ENCODE results near the gene SH2D3C. TPM values are rescaled to one million over a fixed set of nuclear protein-coding genes. Genes with fewer than 3 reads are reported as not detected.

Gene SH2D3C
- total and polyA plus RNA-seq, 9 of the 15 experiments (the other 6 are each of a cell fraction or from before 2014, with no cell fraction given) = 0.03 to 1.2 (median 0.22) TPM; not detected in 1

- Histone ChIP-seq H3K9me3 (replicated peaks; ENCODE audit: control insufficient read depth, insufficient read depth, low read depth, low read length) (no peaks in the 10 kb centered on the region), H3K79me2 (ENCODE audit: control insufficient read depth, insufficient read depth, low read length) (peaks cover 4% of the 10 kb centered on the region; the same call in 2 of the 3 replicates), H3K9ac (ENCODE audit: insufficient read depth in 1 of 2, low read depth in 2 of 2, low read length in 2 of 2) (peak overlapping the region in 1 of 2 experiments; percentile 31; a peak in 1 of 4 replicates), H3K27ac (ENCODE audit: extremely low read depth, low read depth, low read length) (no peak overlapping the region), H3K36me3 (ENCODE audit: control insufficient read depth, insufficient read depth, low read length) (no peaks in the 10 kb centered on the region), H3K9me1 (ENCODE audit: control insufficient read depth, insufficient read depth, low read length) (no peaks in the 10 kb centered on the region), H3K27me3 (ENCODE audit: control insufficient read depth in 2 of 2, insufficient read depth in 2 of 2, low read length in 2 of 2) (no peaks in the 10 kb centered on the region), H2AFZ (ENCODE audit: low read depth, low read length) (no peak overlapping the region), H3K4me1 (replicated peaks in 1 of 2; ENCODE audit: control insufficient read depth in 2 of 2, insufficient read depth in 2 of 2, low read length in 2 of 2) (peaks cover 7 to 39% of the 10 kb centered on the region in 2 experiments; a peak in 4 of 5 replicates), H4K20me1 (replicated peaks; ENCODE audit: control insufficient read depth, insufficient read depth, low read length) (no peaks in the 10 kb centered on the region; the same call in 1 of the 2 replicates), H3K4me2 (ENCODE audit: insufficient read depth, low read length) (no peak overlapping the region), H3K4me3 (no peak overlapping the region)
- TF ChIP-seq BACH1 (tag; IDR thresholded peaks at IDR 0.05) = no peak
- 0 out of 2 replicates have a peak, but pooled peaks have one; percentile 23 for TF ChIP-seq RBFOX2 (IDR thresholded peaks at IDR 0.05; ENCODE audit: low read depth, low read length)
- no peak for ATAC-seq
- BruUV-seq (replicated peaks) = no TSS peak
- DNase-seq (ENCODE audit: extremely low read depth in 1 of 4, low spot score in 3 of 4) = no peak
- ChIA-PET CTCF (ENCODE audit: low intra/inter-chr PET ratio) (no interaction called here), POLR2A (interaction anchor here (0.5 to 0.9 kb wide), 3 partner anchors 50 to 1712 kb away, joined by 3 to 4 read pairs (median 3); no protein-coding TSS in a partner anchor)
- in situ Hi-C loops (cut with MboI) (loop anchor here (10.0 kb wide), 1 partner anchor 137 kb away; no protein-coding TSS in a partner anchor), intact Hi-C loops (cut with micrococcal nuclease) (loop anchor here (10.0 kb wide), 1 partner anchor 303 kb away; no protein-coding TSS in a partner anchor)
- no peak for FAIRE-seq
- WGBS (ENCODE audit: insufficient coverage, low coverage, missing lambda C conversion rate) = 76% methylated on average over 12 of the region's 16 CpGs
These were observed 46.5 kb downstream of the SH2D3C start for GRCh38 chr9:127731938-127732337.

DNA sequence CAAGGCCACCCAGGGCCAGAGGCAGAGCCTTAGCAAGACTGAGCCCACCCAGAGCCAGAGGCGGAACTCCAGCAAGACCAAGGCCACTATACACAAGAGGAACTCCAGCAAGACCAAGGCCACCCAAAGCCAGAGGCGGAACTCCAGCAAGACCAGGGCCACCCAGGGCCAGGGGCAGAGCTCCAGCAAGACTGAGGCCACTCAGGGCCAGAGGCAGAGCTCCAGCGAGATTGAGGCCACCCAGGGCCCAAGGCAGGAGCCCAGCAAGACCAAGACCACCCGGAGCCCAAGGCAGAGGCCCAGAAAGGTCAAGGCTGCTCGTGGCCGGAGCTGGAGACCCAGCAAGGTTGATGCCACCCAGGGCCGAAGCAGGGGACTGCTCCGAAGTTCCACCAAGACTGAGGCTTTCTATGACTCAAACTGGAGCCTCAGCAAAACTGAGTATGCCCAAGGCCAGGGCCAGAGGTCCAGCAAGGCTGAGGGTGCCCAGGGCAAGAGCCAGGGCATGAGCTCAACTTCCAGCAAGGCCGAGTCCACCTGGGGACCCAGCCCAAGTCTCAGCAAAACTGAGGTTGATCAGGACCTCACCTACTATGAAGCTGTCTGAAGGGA is 47.6 kb downstream of the SH2D3C start:
- BruUV-seq (replicated peaks) = no TSS peak
- peaks cover 4% of the 10 kb centered on the region; the same call in 2 of the 3 replicates for H3K79me2 ChIP-seq (ENCODE audit: control insufficient read depth, insufficient read depth, low read length)
- FAIRE-seq (no peak), DNase-seq (ENCODE audit: extremely low read depth in 1 of 4, low spot score in 3 of 4) (no peak), ATAC-seq (no peak)
- no peak overlapping the region for H2AFZ ChIP-seq (ENCODE audit: low read depth, low read length)
- no peak overlapping the region for H3K4me3 ChIP-seq
- whole genome bisulfite sequencing (ENCODE audit: insufficient coverage, low coverage, missing lambda C conversion rate) = 67% methylated on average over 8 of the region's 9 CpGs
- no peaks in the 10 kb centered on the region for H3K27me3 ChIP-seq (ENCODE audit: control insufficient read depth in 2 of 2, insufficient read depth in 2 of 2, low read length in 2 of 2)
- in situ Hi-C loops (cut with MboI) = loop anchor here (10.0 kb wide), 1 partner anchor 136 kb away; no protein-coding TSS in a partner anchor
- H3K9me3 ChIP-seq (replicated peaks; ENCODE audit: control insufficient read depth, insufficient read depth, low read depth, low read length) = no peaks in the 10 kb centered on the region
- H3K4me1 ChIP-seq (replicated peaks in 1 of 2; ENCODE audit: control insufficient read depth in 2 of 2, insufficient read depth in 2 of 2, low read length in 2 of 2) = peaks cover 7 to 42% of the 10 kb centered on the region in 2 experiments; a peak in 4 of 5 replicates
- H3K4me2 ChIP-seq (ENCODE audit: insufficient read depth, low read length) = no peak overlapping the region
- ChIA-PET POLR2A (interaction anchor here (0.5 to 0.6 kb wide), 5 partner anchors 27 to 201 kb away, joined by 3 read pairs; no protein-coding TSS in a partner anchor), CTCF (ENCODE audit: low intra/inter-chr PET ratio) (no interaction called here)
- TF ChIP-seq SMAD1 (IDR thresholded peaks at IDR 0.05; ENCODE audit: low read depth, low read length, partially characterized antibody) = no peak
- H3K9me1 ChIP-seq (ENCODE audit: control insufficient read depth, insufficient read depth, low read length) = no peaks in the 10 kb centered on the region
- H3K36me3 ChIP-seq (ENCODE audit: control insufficient read depth, insufficient read depth, low read length) = no peaks in the 10 kb centered on the region
- H3K9ac ChIP-seq (ENCODE audit: insufficient read depth in 1 of 2, low read depth in 2 of 2, low read length in 2 of 2) = no peak overlapping the region
- intact Hi-C loops (cut with micrococcal nuclease) = loop anchor here (10.0 kb wide), 1 partner anchor 304 kb away; no protein-coding TSS in a partner anchor
- no peak overlapping the region for H3K27ac ChIP-seq (ENCODE audit: extremely low read depth, low read depth, low read length)
- no peaks in the 10 kb centered on the region; the same call in 1 of the 2 replicates for H4K20me1 ChIP-seq (replicated peaks; ENCODE audit: control insufficient read depth, insufficient read depth, low read length)

Data from K562 (cell line).